ENCODE results near the gene PTCH1.

Gene PTCH1

DNA sequence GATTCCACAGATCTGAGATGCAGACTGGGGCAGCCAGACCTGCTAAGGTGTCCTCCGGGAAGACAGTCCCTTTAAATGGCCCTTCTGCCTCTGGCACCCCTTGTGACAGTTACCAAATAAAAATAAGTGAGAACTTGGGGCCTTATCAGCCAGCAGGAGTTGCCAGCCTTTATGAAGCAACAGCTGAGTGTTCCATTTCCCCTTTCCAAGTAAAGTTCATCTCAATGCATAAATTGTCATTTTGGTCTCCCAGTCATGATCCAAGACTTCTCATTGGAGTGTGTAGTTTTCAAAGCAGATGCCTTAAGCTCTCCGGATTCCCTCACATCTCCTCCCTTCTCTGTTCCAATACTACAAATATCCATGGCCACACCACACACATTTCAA lies 4.1 kb downstream of the PTCH1 start:
- no peak for DNase-seq (ENCODE audit: low read depth in 2 of 2)

DNA sequence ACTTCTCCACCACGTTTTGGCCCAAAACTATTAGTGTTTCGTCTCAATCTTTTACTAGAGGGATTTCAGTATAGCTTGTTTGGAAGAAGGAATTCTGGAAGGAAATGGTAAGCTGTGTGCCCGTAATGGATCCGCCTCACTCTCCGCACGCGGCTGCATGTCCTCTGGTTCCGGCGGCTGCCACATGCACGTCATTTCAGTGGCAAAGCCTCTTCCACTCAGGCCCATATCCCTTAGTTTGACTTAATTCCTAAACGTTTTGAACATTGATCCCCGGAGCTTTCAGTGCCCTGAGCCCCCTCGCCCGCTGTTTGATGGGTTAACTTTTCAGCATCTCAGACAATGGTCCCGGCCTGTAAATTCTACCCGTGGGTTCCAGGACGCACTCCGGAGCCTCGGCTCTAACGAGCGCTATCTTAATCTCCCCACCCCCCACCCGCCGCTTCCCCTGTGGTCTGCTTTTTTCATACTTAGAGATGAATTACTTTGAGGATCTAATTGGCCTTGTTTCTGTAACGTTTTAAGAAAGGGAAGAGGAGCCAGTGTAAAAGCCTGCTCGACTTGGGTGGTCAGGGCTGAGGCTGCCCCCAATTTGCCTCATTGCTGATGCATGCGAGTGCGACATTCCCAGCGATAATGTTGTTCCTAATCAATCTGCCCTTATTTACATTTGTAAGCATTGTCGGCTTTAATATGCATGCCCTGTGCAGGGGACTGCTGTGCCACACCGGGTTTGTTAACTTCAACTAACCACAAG lies 4.6 kb downstream of the PTCH1 start:
- DNase-seq (ENCODE audit: low read depth in 2 of 2), result no peak

DNA sequence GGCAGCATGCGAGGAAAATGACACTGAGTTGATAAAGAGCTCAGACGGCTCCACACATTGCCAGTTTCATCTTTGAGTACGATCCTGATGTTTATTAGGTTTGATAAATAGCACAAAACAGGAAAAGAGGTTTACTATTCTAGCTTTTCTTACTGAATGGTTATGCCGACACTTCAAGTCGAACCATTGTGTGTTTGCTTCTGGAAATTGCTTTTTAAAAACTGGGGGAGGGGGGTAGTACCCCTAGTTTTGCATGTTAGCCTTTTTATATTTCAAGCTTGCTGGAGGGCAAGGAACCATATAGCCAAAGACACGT lies 5.2 kb downstream of the PTCH1 start:
- DNase-seq (ENCODE audit: low read depth in 2 of 2), result no peak

DNA sequence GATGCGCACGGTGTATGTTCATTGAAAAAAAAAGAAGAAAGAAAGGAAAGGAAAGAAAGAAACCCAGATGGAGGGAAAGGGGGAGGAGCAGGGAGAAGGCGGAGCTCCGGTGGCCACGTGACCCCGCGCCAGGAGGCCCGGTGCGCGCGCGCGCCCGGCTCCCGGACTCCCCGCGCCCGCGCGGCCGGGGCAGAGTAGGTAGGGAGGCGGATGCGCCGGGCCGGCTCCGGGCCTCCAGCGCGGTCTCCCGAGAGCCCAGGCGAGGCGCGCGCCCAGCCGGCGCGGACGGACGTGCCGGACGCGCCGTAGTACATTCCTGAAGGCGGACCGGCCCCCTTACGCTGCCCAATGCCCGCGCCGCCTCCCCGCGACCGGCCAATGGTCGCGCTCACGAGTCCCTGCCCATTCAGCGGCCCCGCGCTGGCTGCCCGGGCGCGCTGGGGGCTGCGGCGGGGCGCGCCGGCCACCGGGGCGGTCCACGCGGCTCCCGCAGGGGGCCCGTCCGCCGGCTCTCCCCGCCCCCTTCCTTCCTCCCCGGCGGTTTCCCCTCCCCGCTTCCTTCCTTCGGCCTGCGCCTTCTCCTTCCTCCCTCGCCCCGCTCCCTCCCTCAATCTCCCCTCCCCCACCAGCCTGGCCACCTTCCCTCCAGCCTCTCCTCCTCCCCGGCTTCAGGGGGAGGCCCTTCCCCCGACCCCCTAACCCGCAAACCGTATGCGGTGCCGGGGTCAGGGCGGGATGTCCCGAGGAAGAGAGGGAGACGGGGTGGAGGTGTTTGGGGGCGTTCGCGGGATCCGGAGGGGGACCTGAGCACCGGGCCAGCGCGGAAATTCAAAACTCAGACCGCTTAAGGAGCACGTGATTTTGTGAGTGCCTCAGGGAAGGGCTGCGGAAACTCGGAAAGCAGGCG lies 5.8 kb downstream of the PTCH1 start:
- DNase-seq (ENCODE audit: low read depth in 2 of 2), result peak; percentile 73 to 75

DNA sequence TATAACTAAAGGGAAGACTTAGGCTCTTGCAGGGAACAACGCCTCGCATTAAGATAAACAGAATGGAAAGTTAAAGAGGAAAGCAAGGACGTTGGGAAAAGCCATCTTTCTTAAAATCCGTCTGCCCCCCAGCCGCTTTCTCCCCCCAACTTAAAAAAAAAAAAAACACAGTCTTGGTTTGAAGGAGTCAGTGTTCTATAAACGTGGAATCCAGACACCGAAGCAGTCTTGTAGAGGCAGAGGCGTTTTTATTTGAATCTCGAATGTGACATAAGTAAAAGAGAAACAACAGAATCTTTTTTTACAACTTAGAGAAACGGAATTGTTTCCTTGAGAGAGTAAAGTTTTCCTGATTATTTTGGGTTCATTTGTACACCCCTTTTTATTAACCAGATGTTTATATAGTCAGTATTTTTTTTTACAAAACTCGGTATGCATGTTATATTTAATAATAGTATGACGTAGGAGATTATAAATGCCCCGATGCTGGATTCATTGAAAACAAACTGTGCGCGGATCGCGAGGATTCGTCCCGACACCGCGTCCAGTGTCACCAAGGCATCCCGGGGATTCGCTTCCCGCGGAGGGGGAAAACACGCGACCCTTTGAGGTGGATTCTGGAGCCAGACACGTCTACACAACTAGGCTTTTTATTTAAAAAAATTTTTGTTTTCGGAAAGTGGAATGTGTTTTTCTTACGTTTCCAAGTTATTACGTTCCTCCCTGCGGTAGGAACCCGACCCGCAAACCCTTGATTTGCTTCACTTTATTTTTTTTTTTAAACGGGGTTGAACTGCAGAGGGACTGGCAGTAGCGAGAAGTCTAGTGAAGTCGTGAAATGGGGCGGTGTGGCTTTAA lies 6.7 kb downstream of the PTCH1 start:
- no peak for DNase-seq (ENCODE audit: low read depth in 2 of 2)

DNA sequence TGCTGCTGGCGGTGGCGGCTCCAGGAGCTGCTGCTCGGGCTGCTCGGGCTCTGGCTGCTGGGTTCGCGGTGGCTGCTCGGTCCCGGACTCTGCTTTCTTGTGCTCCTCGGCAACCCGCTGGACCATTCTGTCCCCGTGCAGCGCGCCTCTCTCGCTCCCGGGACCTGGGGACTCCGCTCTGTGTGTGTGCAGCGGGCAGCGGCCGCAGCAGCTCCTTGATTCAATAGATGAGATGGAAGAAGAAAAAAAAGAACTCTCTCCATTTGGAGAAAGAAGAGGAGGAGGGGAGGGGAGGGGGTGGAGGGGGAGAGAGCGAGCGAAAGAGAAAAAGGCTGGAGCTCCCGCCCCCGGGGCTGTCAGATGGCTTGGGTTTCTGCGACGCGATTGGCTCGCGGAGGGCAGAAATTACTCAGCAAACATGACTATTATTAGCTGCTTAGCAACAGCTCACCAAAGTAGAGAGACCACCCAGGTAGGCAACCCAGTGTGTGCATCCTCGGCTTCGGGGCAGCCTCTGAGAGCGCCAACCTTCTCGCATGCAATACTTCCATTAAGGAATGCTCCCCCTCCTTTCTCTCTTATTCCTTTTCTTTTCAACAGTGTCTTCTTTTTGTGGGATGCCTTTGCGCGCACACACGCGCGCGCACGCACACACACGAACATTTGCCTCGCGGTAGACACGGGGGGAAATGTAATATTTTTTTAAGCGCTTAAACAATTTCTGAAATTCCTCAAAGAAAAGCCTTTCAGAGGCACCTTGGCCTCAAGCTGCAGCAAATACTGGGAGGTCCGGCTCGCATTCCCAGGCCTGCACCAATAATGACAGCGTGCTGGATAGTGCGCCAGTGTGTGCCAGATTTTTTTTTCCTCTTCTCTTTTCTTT lies 7.6 kb downstream of the PTCH1 start:
- DNase-seq (ENCODE audit: low read depth in 2 of 2), result peak in 1 of 2 donors; percentile 55

DNA sequence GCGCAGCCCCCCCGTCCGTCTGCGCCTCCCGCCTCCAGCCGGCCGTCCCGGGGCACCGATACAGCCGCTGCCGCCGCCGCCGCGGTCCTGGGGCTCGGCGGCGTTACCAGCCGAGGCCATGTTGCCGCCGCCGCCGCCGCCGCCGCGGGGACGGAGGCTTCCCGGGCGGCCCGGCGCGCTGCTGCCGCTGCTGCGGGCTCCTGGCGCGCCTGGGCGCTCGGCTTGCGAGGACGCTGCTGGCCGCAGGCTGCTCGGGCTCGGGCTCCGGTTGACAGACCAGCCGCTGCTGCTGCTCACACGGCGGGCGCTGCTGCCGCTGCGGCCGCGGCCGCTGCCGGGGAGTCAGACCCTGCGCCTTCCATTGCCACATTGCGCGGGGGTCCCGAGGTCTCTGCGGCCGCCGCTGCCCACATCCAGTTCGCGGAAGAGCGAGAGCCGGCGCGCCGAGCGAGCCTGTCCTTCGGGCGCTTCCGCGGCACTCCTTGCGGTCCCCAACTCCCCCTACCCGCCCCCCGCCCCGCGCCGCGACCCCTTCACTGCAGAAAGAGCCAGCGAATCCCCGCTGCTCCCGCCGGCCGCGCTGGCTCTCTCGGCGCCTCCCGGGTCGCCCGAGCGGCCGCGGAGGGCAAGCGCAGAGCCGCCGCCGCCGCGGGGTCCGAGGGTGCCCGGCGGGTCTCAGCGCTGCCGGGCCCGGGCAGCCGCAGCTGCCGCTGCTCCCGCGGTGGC lies 8.4 kb downstream of the PTCH1 start:
- no peak for DNase-seq (ENCODE audit: low read depth in 2 of 2)

DNA sequence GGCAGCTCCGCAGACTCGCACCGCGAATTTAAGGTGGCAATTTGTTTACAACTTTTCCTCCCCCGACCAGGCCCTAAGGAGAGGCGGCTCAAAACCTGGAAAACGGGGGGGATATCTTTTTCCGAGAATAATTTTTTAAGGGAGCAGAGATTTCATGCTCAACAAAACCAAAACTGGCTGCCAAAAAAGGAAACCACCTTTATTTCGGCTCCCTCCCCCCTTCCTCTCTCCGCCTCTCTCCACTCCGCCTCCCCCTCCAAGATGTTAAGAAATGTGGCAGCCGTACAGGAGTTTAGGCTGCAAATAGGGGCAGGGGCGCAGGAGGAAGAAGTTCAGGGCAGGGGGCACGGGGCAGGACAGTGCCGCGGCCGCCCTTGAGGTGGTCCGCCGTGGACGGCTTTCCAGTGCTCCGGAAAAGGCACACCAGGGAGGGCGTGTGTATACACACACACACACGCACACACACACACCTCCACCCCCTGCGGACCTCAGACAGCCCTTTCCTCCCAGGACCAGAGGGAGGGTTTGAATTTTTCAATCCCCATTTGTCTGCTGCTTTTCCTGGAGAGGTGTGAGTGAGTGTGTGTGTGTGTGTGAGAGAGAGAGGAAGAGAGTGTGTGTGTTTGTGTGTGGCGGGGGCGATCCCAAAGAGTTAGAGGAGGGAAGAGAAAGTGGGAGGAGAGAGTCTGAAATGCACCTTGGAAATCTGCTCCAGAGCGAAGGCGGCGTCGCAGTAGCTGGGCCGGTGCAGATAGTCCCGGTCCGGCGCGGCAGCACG lies 9.1 kb downstream of the PTCH1 start:
- DNase-seq (ENCODE audit: low read depth in 2 of 2), result no peak

DNA sequence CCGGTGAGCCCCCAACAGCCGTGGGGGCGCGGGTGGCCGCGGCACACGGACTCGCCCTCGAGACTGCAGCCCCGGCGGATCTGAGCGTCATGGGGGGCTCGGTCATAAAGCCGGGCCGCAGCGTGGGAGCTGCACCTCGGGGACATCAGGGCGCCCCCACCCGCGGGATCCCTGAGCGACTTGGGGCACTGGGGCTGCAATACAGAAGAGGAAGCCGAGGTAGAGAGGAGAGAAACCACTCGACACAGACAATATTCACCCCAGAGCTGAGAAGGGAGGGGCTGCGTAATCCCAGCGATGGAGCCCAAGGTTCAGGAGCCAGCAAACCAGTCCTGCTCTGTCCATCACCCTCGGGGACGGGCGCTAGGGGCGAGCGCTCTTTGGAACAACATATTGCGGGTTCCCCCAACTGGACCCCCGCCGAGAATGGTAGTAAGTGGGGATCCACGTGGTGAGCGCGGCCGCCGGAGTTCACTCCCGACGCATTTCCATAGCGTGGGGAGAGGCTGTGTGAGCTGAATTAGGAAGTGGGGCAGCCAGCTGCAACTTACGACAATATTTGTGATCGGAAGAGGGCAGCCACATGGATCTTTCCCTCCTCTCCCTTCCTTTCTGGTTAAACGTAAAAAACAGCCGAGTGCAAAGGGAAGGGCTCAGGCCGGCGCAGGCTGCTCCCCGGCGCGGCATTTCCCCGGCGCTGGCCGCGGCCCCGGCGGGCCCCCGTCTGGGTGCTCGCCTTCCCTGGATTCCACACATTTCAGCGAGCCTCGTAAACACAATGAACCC lies 9.9 kb downstream of the PTCH1 start:
- no peak for DNase-seq (ENCODE audit: low read depth in 2 of 2)

DNA sequence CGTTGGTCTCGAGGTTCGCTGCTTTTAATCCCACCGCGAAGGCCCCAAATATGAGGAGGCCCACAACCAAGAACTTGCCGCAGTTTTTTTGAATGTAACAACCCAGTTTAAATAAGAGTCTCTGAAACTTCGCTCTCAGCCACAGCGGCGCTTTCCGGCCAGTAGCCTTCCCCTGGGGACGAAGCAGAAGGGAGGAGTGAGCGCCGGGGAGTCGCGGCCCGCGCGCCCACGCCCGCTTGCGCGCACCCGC lies 10.4 kb downstream of the PTCH1 start:
- DNase-seq (ENCODE audit: low read depth in 2 of 2), result no peak

DNA sequence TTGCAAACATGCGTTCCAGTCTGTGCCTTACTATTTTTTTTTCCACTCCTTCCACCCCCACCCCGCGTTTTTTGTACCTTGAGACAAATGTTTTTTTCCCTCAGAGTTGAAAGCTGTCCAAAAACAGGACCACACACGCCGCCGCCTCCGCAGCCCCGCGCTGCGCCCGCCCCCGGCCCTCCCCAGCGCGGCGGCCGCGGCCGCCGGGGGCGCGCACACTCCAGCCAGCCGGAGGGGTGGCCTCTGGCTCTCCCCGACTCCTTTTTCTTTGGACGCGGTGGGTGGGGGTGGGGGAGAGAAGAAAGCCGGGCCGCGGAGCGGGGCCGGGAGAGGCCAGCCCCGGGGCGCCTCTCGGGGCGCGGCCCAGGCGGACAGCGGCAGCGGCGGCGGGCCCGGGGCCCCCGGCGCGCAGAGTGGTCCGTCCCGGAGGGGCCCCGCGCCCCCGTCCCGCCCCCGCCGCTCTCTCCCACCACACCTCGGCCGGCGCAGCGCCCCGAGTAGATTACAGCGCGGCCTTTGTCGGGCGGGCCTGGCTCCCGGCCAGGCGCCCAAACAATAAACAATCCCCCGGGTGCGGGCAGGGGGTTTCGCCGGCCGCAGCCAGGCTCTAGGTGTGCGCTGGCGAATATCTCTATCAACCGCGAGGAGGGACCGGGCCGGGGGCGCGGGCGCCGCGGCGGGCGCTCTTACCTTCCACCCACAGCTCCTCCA lies 10.9 kb downstream of the PTCH1 start:
- DNase-seq (ENCODE audit: low read depth in 2 of 2), result no peak

DNA sequence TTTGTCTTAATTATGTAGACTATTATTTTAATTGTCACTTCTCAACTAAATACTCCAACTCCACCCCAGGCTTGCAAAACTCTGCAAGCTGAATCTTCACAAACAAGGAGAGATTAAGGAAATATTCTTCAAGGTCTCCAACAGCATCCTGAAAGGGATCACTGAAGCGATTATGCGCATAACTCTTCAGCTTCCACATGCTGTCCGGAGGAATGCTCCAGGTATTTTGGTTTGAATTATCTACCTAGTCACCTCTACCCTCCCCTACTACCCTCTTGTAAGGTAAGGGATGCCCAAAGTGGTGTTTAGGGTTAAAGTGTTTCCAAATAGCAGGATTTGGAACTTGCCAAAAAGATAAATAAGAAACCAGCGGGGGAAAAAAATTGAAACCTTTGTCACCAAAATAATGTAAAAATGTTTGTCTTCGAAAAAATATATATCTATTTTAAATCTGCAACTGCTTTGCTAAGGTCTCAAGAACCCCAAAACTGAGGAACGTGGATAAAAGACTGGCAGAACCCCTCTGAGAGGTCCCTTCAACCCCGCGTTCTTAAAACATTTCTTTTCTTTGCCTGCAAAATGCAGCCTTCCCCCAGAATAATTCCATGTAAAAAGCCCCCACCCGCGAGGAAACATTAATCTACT lies 11.6 kb downstream of the PTCH1 start:
- DNase-seq (ENCODE audit: low read depth in 2 of 2), result no peak

DNA sequence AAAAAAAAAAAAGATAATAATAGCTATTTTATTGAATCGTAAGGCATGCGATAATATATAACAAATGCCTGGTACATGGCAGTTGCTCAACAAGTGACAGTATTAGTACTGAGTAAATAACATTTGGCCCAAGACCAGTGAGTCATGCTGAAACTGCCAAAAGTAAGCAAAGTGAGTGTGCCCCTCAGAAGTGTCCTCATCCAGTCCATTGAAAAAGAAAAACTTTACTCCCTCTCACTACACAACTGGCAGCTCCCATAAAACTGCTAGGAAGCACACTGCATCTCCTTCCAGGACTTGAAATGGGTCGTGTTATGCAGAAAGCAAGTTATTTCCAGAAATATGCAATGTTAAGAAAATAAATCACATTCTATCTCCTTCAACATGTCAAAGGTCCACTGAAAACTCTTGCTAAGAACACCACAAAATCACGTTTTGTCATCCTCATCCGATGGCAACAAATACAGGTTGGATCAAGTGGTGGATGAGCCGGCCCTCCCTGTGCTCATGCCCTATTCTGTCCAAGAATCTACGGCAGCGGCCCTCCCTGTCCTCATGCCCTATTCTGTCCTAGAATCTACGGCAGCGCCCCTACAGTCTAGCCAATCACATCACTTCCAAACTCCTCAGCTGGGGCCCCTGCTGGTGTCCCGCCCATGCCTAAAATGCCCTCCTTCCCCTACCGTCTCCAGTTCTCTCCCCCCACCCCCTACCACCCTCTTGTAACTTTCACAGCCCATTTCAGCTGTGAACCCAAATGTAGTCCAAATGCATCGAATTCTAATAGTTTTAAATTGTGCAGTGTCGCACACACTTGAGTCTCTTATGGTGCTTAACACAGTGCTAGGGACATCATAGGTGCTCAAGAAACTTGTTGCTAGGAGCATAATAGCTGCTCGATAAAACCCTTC lies 12.5 kb downstream of the PTCH1 start:
- DNase-seq (ENCODE audit: low read depth in 2 of 2), result no peak

DNA sequence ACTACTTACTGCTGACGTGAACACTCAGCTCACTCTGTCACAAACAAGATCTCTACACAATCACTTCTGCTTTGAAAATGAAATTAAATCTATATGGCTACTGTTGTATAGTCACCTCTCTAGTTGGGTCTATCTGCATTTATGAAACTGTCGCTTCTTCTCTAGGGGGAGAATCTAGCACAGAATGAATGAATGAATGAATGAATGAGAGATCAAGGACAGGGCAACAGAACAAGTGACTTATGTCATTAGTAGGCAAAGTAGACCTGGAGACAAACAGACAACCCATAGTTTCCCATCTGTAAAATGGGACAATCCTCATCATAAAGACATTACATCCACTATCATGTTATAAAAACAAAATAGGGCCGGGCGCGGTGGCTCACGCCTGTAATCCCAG lies 13.4 kb downstream of the PTCH1 start:
- DNase-seq (ENCODE audit: low read depth in 2 of 2), result no peak

DNA sequence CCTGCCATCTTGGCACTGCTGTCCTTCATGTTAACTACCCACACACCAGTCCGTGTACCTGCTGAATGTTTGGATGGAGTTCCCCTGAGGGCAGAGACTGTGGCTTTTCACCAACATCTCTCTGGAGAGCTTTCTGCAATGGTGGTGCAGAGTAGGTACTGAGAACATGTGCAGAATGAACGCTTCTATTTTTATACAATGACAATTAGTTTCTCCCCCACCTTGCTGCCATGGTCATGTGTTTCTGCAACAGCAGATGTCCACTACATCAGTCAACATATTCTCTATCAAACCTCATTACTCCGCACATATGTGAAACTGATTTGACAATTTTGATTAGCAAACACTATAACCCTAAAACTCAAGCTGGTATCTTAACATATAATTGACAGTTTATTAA lies 14.5 kb downstream of the PTCH1 start:
- DNase-seq (ENCODE audit: low read depth in 2 of 2), result no peak

DNA sequence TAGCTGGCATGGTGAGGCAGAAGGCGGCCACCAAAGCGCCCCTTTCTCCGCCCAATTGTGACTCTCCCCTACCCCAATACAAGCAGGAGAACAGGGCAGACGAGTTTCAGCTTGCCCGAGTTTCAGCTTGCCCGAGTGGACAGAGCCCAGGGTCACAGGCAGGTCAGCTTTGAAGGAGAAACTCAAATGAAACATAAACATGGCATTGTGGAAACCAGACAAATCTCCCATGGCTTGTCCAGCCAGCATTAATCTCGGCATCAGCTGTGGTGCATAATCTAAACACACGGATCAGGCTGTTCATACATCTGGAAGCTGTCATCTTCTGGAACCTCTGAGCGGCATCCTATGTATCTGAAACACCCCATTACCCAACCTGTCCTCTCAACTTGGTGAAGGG lies 16.9 kb downstream of the PTCH1 start:
- no peak for DNase-seq (ENCODE audit: low read depth in 2 of 2)

DNA sequence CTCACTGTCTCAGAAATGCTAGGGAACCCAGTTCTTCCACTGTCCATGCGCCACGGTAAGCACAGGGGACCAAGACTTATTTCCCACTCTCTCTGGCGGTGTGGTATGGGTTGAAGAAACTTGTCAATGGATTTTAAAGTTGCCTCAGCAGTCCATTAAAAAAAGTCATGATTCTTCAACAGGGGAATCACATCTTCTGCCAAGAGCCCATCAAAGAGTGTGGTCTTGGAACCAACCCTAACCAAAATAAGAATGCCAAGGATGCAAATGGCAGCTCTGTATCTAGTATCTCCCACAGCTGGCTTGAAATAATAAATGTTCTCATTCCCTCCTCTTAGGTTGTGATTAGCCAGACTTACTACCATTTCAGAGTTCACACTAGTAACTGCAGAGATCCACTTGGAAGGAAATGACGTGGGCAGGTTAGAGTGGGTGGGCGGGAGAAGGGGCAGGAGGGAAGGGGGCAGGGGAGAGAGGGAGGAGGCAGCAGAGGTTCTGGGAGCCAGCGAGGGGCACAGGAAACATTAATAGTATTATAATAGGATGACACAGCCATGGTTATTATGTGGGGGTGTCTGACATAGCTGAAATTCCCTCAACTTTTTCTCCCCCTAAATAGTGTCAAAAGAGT lies 17.6 kb downstream of the PTCH1 start:
- DNase-seq (ENCODE audit: low read depth in 2 of 2), result no peak

Data from stimulated activated CD8-positive, alpha-beta memory T cell treated with anti-CD3 and anti-CD28 coated beads, Interleukin-2, amount 100 ng/mL, for 48 hours (primary cell).